Panc1 (cell line): Measurements from ENCODE around the gene PXYLP1. TPM values are rescaled to one million over a fixed set of nuclear protein-coding genes. Genes with fewer than 3 reads are reported as not detected.
"Not testable (repeated sequence)": the region's sequence is repeated elsewhere in the genome, so short reads cannot be mapped to it uniquely, and the experiment has no call there.

Experiments used
- ATAC-seq: fragments of 200-7000 bp; cut with Tn5 transposase; 2 replicates; pipeline ENCODE4 v1.9.1; 2020; ENCODE audit warnings: mild to moderate bottlenecking, moderate library complexity
- BruUV-seq: library from RNA; stranded (reverse); fragments of 400-500 nt; replicated peaks from 2 replicates; lab custom pipeline; 2021; lab: Mats Ljungman, UMichigan
- CTCF ChIA-PET: fragments of 300-600 bp; sonication (Branson Sonifier 250); formaldehyde crosslinking; loops from one replicate; lab custom pipeline; 2022; ENCODE audit warnings: antibody characterized with exemption; lab: Charles Lee
- POLR2A ChIA-PET: fragments of 300-600 bp; sonication (Branson Sonifier 250); formaldehyde crosslinking; loops from one replicate; lab custom pipeline; 2022; ENCODE audit warnings: antibody characterized with exemption; lab: Charles Lee
- DNase-seq: peaks from one replicate; pipeline ENCODE4 v3.0.0-alpha.2; 2010; ENCODE audit warnings: low read depth, low spot score
- H3K27ac ChIP-seq: 2 replicates; pipeline ENCODE4 v1.5.1; 2011; ENCODE audit warnings: mild to moderate bottlenecking, low read length, inconsistent platforms
- H3K27me3 ChIP-seq: fragments of 200-500 bp; sonication (Bioruptor generic); 2 replicates; pipeline ENCODE4 v1.6.0; 2014; ENCODE audit warnings: low read length, inconsistent platforms; ENCODE audit not compliant: control insufficient read depth, insufficient read depth
- H3K36me3 ChIP-seq: fragments of 200-500 bp; sonication (Bioruptor generic); 2 replicates; pipeline ENCODE4 v1.5.1; 2014; ENCODE audit warnings: inconsistent platforms, mild to moderate bottlenecking, low read length, moderate library complexity; ENCODE audit not compliant: control insufficient read depth, insufficient read depth
- H3K4me1 ChIP-seq: 2 replicates; pipeline ENCODE4 v1.5.1; 2011; ENCODE audit warnings: inconsistent platforms, mild to moderate bottlenecking, low read length, moderate library complexity; ENCODE audit not compliant: control insufficient read depth, insufficient read depth
- H3K4me3 ChIP-seq, 2 experiments: 2 replicates each; pipeline ENCODE4 v1.5.1; 2011 to 2012; ENCODE audit warnings: low read depth in 2 of 2, low read length in 2 of 2, mild to moderate bottlenecking in 2 of 2, inconsistent platforms in 1 of 2, moderate library complexity in 1 of 2
- H3K9me3 ChIP-seq: fragments of 200-500 bp; sonication (Bioruptor generic); 2 replicates; pipeline ENCODE4 v1.5.1; 2014; ENCODE audit warnings: low read depth, mild to moderate bottlenecking, inconsistent platforms, low read length, moderate library complexity; ENCODE audit not compliant: control insufficient read depth, insufficient read depth
- POLR2AphosphoS5 ChIP-seq: IDR thresholded peaks from 2 replicates; pipeline ENCODE4 v1.6.1; 2012; ENCODE audit warnings: mild to moderate bottlenecking, low read depth, low read length, moderate library complexity
- SIN3A ChIP-seq: IDR thresholded peaks from 2 replicates; pipeline ENCODE4 v1.6.1; 2012; ENCODE audit warnings: low read depth, mild to moderate bottlenecking, low read length, moderate library complexity, borderline replicate concordance; ENCODE audit not compliant: insufficient read depth
- TCF7L2 ChIP-seq: IDR thresholded peaks from 2 replicates; pipeline ENCODE4 v1.6.1; 2011; ENCODE audit warnings: mild to moderate bottlenecking, low read depth, low read length, inconsistent platforms
- in situ Hi-C: cut with HindIII; loops from 2 replicates; pipeline ENCODE4 v1.10.0; 2016; ENCODE audit warnings: low sequenced_read_pairs, low pct_unique_long_range_greater_than_20kb
- intact Hi-C: fragments of 100-400 bp; cut with micrococcal nuclease; formaldehyde crosslinking; loops from one replicate; pipeline ENCODE4 v1.10.0; 2022; ENCODE audit not compliant: unreplicated experiment
- total RNA-seq: library from RNA; stranded (reverse); gene quantifications from one replicate; pipeline ENCODE4 v1.2.1, GENCODE V29; 2021; ENCODE audit not compliant: unreplicated experiment
- TF ChIP-seq, protein P1 (sequence below): fragments of 450-650 bp; IDR thresholded peaks from 2 replicates; pipeline ENCODE4 v1.5.1; 2017; ENCODE audit warnings: mild to moderate bottlenecking
- TF ChIP-seq, protein P2 (sequence below), 2 experiments: IDR thresholded peaks; 2 replicates each; pipeline ENCODE4 v1.6.1; 2011 to 2012; ENCODE audit warnings: low read depth in 2 of 2, control low read depth in 1 of 2, low read length in 1 of 2, mild to moderate bottlenecking in 1 of 2, moderate library complexity in 1 of 2; ENCODE audit not compliant: insufficient read depth in 1 of 2

The PXYLP1 gene
- total RNA-seq, 1 experiment from 2014 or later: 1.4 TPM

DNA sequence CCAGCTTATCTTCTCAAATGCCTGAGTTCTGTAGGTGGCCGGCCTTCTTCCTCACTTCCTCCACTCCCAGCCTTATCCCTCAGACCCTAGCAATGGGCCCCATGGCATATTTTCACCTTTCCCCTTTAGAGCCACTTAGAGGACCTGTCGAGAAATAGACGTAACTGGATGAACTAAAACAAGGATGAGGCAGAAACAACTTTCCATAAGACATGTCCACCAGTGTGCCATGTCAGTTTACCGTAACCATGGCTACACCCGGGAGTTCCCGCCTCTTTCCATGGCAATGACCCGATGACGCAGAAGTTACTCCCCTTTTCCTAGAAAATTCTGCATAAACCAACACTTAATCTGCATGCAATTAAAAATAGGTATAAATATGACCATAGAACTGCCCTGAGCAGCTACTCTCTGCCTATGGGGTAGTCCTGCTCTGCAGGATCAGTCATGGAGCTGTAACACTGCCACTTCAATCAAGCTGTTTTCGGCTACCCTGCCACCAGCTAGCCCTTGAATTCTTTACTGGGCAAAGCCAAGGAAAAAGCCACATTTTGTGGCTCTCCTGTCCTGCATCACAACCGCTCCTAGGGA, 81.6 kb downstream of the PXYLP1 start:
- ChIA-PET CTCF (interaction anchor here (1.9 kb wide), 1 partner anchor 142 kb away, joined by 15 read pairs; no protein-coding TSS in a partner anchor), POLR2A (no interaction called here)
- H3K36me3 ChIP-seq: no peaks in the 10 kb centered on the region; the same call in 1 of the 2 replicates
- H3K4me1 ChIP-seq: peaks cover 8% of the 10 kb centered on the region
- H3K27ac ChIP-seq: no peak overlapping the region
- no peaks in the 10 kb centered on the region for H3K27me3 ChIP-seq
- in situ Hi-C loops: no loop called here
- no peak overlapping the region for H3K4me3 ChIP-seq
- no peak for DNase-seq
- intact Hi-C loops: loop anchor here (2.0 kb wide), 1 partner anchor 140 kb away; no protein-coding TSS in a partner anchor
- H3K9me3 ChIP-seq: no peaks in the 10 kb centered on the region; the same call in none of the 2 replicates
- no TSS peak for BruUV-seq
- ATAC-seq: no peak
- no peak for TF ChIP-seq TCF7L2
- TF ChIP-seq, protein P1, sequence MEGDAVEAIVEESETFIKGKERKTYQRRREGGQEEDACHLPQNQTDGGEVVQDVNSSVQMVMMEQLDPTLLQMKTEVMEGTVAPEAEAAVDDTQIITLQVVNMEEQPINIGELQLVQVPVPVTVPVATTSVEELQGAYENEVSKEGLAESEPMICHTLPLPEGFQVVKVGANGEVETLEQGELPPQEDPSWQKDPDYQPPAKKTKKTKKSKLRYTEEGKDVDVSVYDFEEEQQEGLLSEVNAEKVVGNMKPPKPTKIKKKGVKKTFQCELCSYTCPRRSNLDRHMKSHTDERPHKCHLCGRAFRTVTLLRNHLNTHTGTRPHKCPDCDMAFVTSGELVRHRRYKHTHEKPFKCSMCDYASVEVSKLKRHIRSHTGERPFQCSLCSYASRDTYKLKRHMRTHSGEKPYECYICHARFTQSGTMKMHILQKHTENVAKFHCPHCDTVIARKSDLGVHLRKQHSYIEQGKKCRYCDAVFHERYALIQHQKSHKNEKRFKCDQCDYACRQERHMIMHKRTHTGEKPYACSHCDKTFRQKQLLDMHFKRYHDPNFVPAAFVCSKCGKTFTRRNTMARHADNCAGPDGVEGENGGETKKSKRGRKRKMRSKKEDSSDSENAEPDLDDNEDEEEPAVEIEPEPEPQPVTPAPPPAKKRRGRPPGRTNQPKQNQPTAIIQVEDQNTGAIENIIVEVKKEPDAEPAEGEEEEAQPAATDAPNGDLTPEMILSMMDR: no peak
- no peak for TF ChIP-seq SIN3A
- TF ChIP-seq, protein P2, sequence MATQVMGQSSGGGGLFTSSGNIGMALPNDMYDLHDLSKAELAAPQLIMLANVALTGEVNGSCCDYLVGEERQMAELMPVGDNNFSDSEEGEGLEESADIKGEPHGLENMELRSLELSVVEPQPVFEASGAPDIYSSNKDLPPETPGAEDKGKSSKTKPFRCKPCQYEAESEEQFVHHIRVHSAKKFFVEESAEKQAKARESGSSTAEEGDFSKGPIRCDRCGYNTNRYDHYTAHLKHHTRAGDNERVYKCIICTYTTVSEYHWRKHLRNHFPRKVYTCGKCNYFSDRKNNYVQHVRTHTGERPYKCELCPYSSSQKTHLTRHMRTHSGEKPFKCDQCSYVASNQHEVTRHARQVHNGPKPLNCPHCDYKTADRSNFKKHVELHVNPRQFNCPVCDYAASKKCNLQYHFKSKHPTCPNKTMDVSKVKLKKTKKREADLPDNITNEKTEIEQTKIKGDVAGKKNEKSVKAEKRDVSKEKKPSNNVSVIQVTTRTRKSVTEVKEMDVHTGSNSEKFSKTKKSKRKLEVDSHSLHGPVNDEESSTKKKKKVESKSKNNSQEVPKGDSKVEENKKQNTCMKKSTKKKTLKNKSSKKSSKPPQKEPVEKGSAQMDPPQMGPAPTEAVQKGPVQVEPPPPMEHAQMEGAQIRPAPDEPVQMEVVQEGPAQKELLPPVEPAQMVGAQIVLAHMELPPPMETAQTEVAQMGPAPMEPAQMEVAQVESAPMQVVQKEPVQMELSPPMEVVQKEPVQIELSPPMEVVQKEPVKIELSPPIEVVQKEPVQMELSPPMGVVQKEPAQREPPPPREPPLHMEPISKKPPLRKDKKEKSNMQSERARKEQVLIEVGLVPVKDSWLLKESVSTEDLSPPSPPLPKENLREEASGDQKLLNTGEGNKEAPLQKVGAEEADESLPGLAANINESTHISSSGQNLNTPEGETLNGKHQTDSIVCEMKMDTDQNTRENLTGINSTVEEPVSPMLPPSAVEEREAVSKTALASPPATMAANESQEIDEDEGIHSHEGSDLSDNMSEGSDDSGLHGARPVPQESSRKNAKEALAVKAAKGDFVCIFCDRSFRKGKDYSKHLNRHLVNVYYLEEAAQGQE (IDR thresholded peaks at IDR 0.05; ENCODE audit: insufficient read depth in 1 of 2, low read depth in 2 of 2, low read length in 1 of 2): no peak
- TF ChIP-seq POLR2AphosphoS5: no peak

DNA sequence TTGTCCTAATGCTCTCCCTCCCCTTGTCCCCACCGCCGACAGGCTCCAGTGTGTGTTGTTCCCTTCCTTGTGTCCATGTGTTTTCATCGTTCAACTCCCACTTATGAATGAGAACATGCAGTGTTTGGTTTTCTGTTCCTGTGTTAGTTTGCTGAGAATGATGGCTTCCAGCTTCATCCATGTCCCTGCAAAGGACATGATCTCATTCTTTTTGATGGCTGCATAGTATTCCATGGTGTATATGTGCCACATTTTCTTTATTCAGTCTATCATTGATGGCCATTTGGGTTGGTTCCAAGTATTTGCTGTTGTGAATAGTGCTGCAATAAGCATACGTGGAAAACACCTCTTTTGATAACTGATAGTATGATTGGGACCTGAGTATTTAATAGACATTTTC, 82.8 kb downstream of the PXYLP1 start:
- in situ Hi-C loops, H3K9me3 ChIP-seq, CTCF ChIA-PET, DNase-seq, H3K4me3 ChIP-seq, POLR2A ChIA-PET, H3K36me3 ChIP-seq, ATAC-seq, H3K4me1 ChIP-seq, H3K27me3 ChIP-seq, H3K27ac ChIP-seq, BruUV-seq, intact Hi-C loops: not testable (repeated sequence)

- Histone ChIP-seq H3K27me3 (no peaks in the 10 kb centered on the region), H3K4me1 (peaks cover 8% of the 10 kb centered on the region), H3K9me3 (no peaks in the 10 kb centered on the region; the same call in 1 of the 2 replicates), H3K4me3 (no peak overlapping the region), H3K36me3 (no peaks in the 10 kb centered on the region), H3K27ac (no peak overlapping the region)
- ChIA-PET POLR2A (no interaction called here), CTCF (no interaction called here)
- no TSS peak for BruUV-seq
- TF ChIP-seq, protein P1: no peak
- TF ChIP-seq, protein P2 (IDR thresholded peaks at IDR 0.05; ENCODE audit: insufficient read depth in 1 of 2, low read depth in 2 of 2, low read length in 1 of 2): no peak
- no peak for TF ChIP-seq POLR2AphosphoS5
- TF ChIP-seq SIN3A: no peak
- TF ChIP-seq TCF7L2: no peak
- in situ Hi-C loops: no loop called here
- intact Hi-C loops: no loop called here
- no peak for DNase-seq
- no peak for ATAC-seq
These were observed 85.2 kb downstream of the PXYLP1 start for GRCh38 chr3:141316851-141317250.
